Endothelial cell of umbilical vein (primary cell): ENCODE results near the gene POU6F2. TPM values are rescaled to one million over a fixed set of nuclear protein-coding genes. Genes with fewer than 3 reads are reported as not detected.

ENCODE experiments used
- BruUV-seq: library from RNA; stranded (reverse); fragments of 400-500 nt; replicated peaks from 2 replicates; lab custom pipeline; 2021; lab: Mats Ljungman, UMichigan
- CTCF ChIA-PET: fragments of 300-600, 350-600 bp; sonication (Branson Sonifier 250); formaldehyde crosslinking; loops from one replicate; lab custom pipeline; 2021; ENCODE audit warnings: antibody characterized with exemption, inconsistent platforms; lab: Charles Lee
- POLR2A ChIA-PET: fragments of 300-600, 350-600 bp; sonication (Branson Sonifier 250); formaldehyde crosslinking; loops from one replicate; lab custom pipeline; 2021; ENCODE audit warnings: antibody characterized with exemption, inconsistent platforms; lab: Charles Lee
- DNase-seq: peaks from one replicate; pipeline ENCODE4 v3.0.0-alpha.2; 2011; ENCODE audit warnings: low read depth, low spot score
- FAIRE-seq: peaks from 2 replicates; lab custom pipeline; 2011; peaks lifted over from hg19 to GRCh38; lab: Jason Lieb, UNC
- H2AFZ ChIP-seq: 2 replicates; pipeline ENCODE4 v1.6.0; 2012; ENCODE audit warnings: low read depth, low read length, control low read depth, inconsistent platforms
- H3K27ac ChIP-seq: 2 replicates; pipeline ENCODE4 v1.5.1; 2011; ENCODE audit warnings: low read depth, mild to moderate bottlenecking, control low read depth, low read length, moderate library complexity; ENCODE audit not compliant: insufficient read depth
- H3K27me3 ChIP-seq, 2 experiments: 2 replicates each; pipeline versions ENCODE4 v1.6.0 to v1.6.1; 2011; ENCODE audit warnings: low read length in 2 of 2, mixed read lengths in 1 of 2; ENCODE audit not compliant: control insufficient read depth in 2 of 2, insufficient read depth in 2 of 2
- H3K36me3 ChIP-seq, 2 experiments: 2 replicates in 1 of 2; 3 replicates in 1 of 2; pipeline ENCODE4 v1.5.1; 2011; ENCODE audit warnings: low read length in 2 of 2, mild to moderate bottlenecking in 1 of 2, moderate library complexity in 1 of 2; ENCODE audit not compliant: control insufficient read depth in 2 of 2, insufficient read depth in 2 of 2; ENCODE audit errors: extremely low read depth in 1 of 2
- H3K4me1 ChIP-seq: 3 replicates; pipeline ENCODE4 v1.5.1; 2011; ENCODE audit warnings: mild to moderate bottlenecking, low read length; ENCODE audit not compliant: control insufficient read depth, insufficient read depth; ENCODE audit errors: extremely low read depth
- H3K4me2 ChIP-seq: 2 replicates; pipeline ENCODE4 v1.6.1; 2011; ENCODE audit warnings: low read length, control low read depth, mixed read lengths; ENCODE audit not compliant: insufficient read depth
- H3K4me3 ChIP-seq, 3 experiments: fragments of 200-600 bp in 1 of 3; sonication (generic), shearing (Covaris generic) in 1 of 3; replicated peaks in 1 of 3; 2 replicates each; pipeline ENCODE4 v1.5.1; 2011 to 2016; ENCODE audit warnings: control low read depth in 3 of 3, low read length in 3 of 3, mild to moderate bottlenecking in 2 of 3, inconsistent platforms in 1 of 3, low read depth in 1 of 3, moderate library complexity in 1 of 3; ENCODE audit not compliant: insufficient read depth in 1 of 3
- H3K79me2 ChIP-seq: 2 replicates; pipeline ENCODE4 v1.6.0; 2012; ENCODE audit warnings: low read length, inconsistent platforms; ENCODE audit not compliant: control insufficient read depth, insufficient read depth
- H3K9ac ChIP-seq: replicated peaks from 2 replicates; pipeline ENCODE3; 2011; ENCODE audit warnings: low read length, control low read depth; ENCODE audit not compliant: insufficient read depth; ENCODE audit errors: extremely low read depth
- H3K9me1 ChIP-seq: replicated peaks from 3 replicates; pipeline ENCODE4 v1.6.0; 2011; ENCODE audit warnings: mild to moderate bottlenecking, low read length; ENCODE audit not compliant: control insufficient read depth, insufficient read depth; ENCODE audit errors: extremely low read depth
- H3K9me3 ChIP-seq: replicated peaks from 2 replicates; pipeline ENCODE4 v1.5.1; 2012; ENCODE audit warnings: low read length, inconsistent platforms; ENCODE audit not compliant: control insufficient read depth, insufficient read depth
- H4K20me1 ChIP-seq: replicated peaks from 2 replicates; pipeline ENCODE3; 2011; ENCODE audit warnings: mild to moderate bottlenecking, low read length; ENCODE audit not compliant: control insufficient read depth, insufficient read depth; ENCODE audit errors: extremely low read depth
- CTCF ChIP-seq, 2 donors: IDR thresholded peaks; 1 replicate in 1 of 2; 2 replicates in 1 of 2; pipeline ENCODE4 v1.5.1; 2011; ENCODE audit warnings: low read length in 2 of 2, mild to moderate bottlenecking in 2 of 2, moderate library complexity in 2 of 2, control low read depth in 1 of 2, inconsistent platforms in 1 of 2, low read depth in 1 of 2; ENCODE audit not compliant: insufficient read depth in 1 of 2; ENCODE audit errors: extremely low read depth in 1 of 2
- EZH2 ChIP-seq: IDR thresholded peaks from 2 replicates; pipeline ENCODE4 v1.6.1; 2012; ENCODE audit warnings: borderline replicate concordance, low read depth, mild to moderate bottlenecking, moderate library complexity, low read length, inconsistent platforms; ENCODE audit not compliant: severe bottlenecking
- FOS ChIP-seq: IDR thresholded peaks from 2 replicates; pipeline ENCODE4 v1.6.1; 2011; ENCODE audit warnings: mild to moderate bottlenecking, low read length, moderate library complexity, borderline replicate concordance; ENCODE audit not compliant: insufficient read depth
- GATA2 ChIP-seq: IDR thresholded peaks from 2 replicates; pipeline ENCODE4 v1.7.0; 2011; ENCODE audit warnings: low read depth, mild to moderate bottlenecking, moderate library complexity, mixed read lengths, low read length; ENCODE audit not compliant: insufficient read length, insufficient read depth
- JUN ChIP-seq: IDR thresholded peaks from 2 replicates; pipeline ENCODE4 v1.6.1; 2011; ENCODE audit warnings: borderline replicate concordance, low read depth; ENCODE audit not compliant: insufficient read length, insufficient read depth
- MAX ChIP-seq: IDR thresholded peaks from 2 replicates; pipeline ENCODE4 v1.6.1; 2011; ENCODE audit not compliant: insufficient read depth, insufficient read length
- MYC ChIP-seq: IDR thresholded peaks from one replicate; pipeline ENCODE4 v1.6.1; 2011; ENCODE audit warnings: mild to moderate bottlenecking, low read depth, low read length
- POLR2A ChIP-seq: IDR thresholded peaks from 2 replicates; pipeline ENCODE4 v1.6.1; 2012; ENCODE audit warnings: low read depth, mild to moderate bottlenecking, control low read depth, low read length
- POLR2AphosphoS5 ChIP-seq: IDR thresholded peaks from 2 replicates; pipeline ENCODE4 v1.6.1; 2012; ENCODE audit warnings: low read depth, mild to moderate bottlenecking, control low read depth, low read length, moderate library complexity; ENCODE audit not compliant: insufficient read depth
- dilution Hi-C: fragments of 300-500 bp; cut with MboI; formaldehyde crosslinking; loops from one replicate; pipeline ENCODE4 v1.15.0; 2019; ENCODE audit warnings: low sequenced_read_pairs; ENCODE audit not compliant: extremely low pct_ligation_motif_present
- intact Hi-C: fragments of 100-400 bp; cut with micrococcal nuclease; formaldehyde crosslinking; loops from one replicate; pipeline ENCODE4 v1.10.0; 2022
- polyA plus RNA-seq, 4 experiments: library from polyadenylated mRNA; depleted of rRNA in 3 of 4; stranded (reverse) in 3 of 4; unstranded in 1 of 4; fragments of >200 nt; gene quantifications; 2 replicates each; pipeline versions ENCODE4 v1.2.1 to v1.2.3, GENCODE V29; 2011 to 2012; ENCODE audit warnings: missing spikeins in 1 of 4
- total RNA-seq: library from RNA; stranded (reverse); gene quantifications from 2 replicates; pipeline ENCODE4 v1.2.3, GENCODE V29; 2021

POU6F2 gene
- total and polyA plus RNA-seq, 2 donors (not counting 3 experiments of a cell fraction or from before 2014, with no cell fraction given): 0.29 TPM; not detected in 1

- dilution Hi-C loops (no loop called here), intact Hi-C loops (loop anchor here (10.0 kb wide), 1 partner anchor 399 kb away; no protein-coding TSS in a partner anchor)
- ChIA-PET POLR2A (no interaction called here), CTCF (interaction anchor here (1.3 kb wide), 1 partner anchor 14 kb away, joined by 3 read pairs; no protein-coding TSS in a partner anchor)
- DNase-seq: no peak
- no peaks in the 10 kb centered on the region for H3K79me2 ChIP-seq
- H3K9ac ChIP-seq: no peak overlapping the region
- TF ChIP-seq MAX: no peak
- TF ChIP-seq GATA2: no peak
- TF ChIP-seq MYC: no peak
- TF ChIP-seq POLR2AphosphoS5: no peak
- TF ChIP-seq EZH2: no peak
- TF ChIP-seq CTCF (IDR thresholded peaks at IDR 0.05; ENCODE audit: extremely low read depth in 1 of 2, insufficient read depth in 1 of 2, low read depth in 1 of 2, low read length in 2 of 2): no peak
- TF ChIP-seq FOS: no peak
- no peak for TF ChIP-seq POLR2A
- no peak for TF ChIP-seq JUN
- H4K20me1 ChIP-seq: no peaks in the 10 kb centered on the region
- H3K9me3 ChIP-seq: no peaks in the 10 kb centered on the region
- H2AFZ ChIP-seq: no peak overlapping the region
- no TSS peak for BruUV-seq
- H3K27ac ChIP-seq: no peak overlapping the region
- H3K9me1 ChIP-seq: no peaks in the 10 kb centered on the region
- FAIRE-seq: no peak
- no peaks in the 10 kb centered on the region for H3K4me1 ChIP-seq
- no peak overlapping the region for H3K4me2 ChIP-seq
- no peaks in the 10 kb centered on the region for H3K36me3 ChIP-seq
- H3K27me3 ChIP-seq: peaks cover 0 to 3% of the 10 kb centered on the region in 2 experiments
- H3K4me3 ChIP-seq: no peak overlapping the region
Measured at GRCh38 chr7:39333701-39334100, 356.0 kb downstream of the POU6F2 start.
